Common myeloid progenitor, CD34-positive (primary cell): ENCODE results near the gene NR6A1.

Source experiments
- CTCF ChIA-PET: fragments of 350-600 bp; sonication (Branson Sonifier 250); formaldehyde crosslinking; loops from one replicate; lab custom pipeline; 2021; ENCODE audit warnings: antibody characterized with exemption; lab: Charles Lee
- POLR2A ChIA-PET: fragments of 350-600 bp; sonication (Branson Sonifier 250); formaldehyde crosslinking; loops from one replicate; lab custom pipeline; 2021; ENCODE audit warnings: antibody characterized with exemption; lab: Charles Lee
- DNase-seq, 3 donors: peaks; one replicate each; pipeline versions ENCODE4 v3.0.0 to v3.0.0-alpha.2; 2013
- H3K27ac ChIP-seq, 2 experiments: 1 replicate in 1 of 2; 2 replicates in 1 of 2; pipeline ENCODE4 v1.7.0; 2013; ENCODE audit warnings: inconsistent platforms in 2 of 2, low read length in 2 of 2, mild to moderate bottlenecking in 2 of 2, low read depth in 1 of 2, moderate library complexity in 1 of 2; ENCODE audit not compliant: severe bottlenecking in 2 of 2, insufficient read depth in 1 of 2, poor library complexity in 1 of 2
- H3K27me3 ChIP-seq, 5 experiments: replicated peaks in 2 of 5; 1 replicate in 3 of 5; 2 replicates in 2 of 5; pipeline versions ENCODE4 v1.6.1 to v1.7.0; 2013; ENCODE audit warnings: low read length in 4 of 5, mild to moderate bottlenecking in 2 of 5, moderate library complexity in 2 of 5, inconsistent platforms in 1 of 5; ENCODE audit not compliant: insufficient read depth in 5 of 5, control insufficient read depth in 4 of 5
- H3K36me3 ChIP-seq, 4 experiments: 1 replicate in 2 of 4; 2 replicates in 2 of 4; pipeline versions ENCODE4 v1.6.1 to v1.7.0; 2013; ENCODE audit warnings: low read length in 3 of 4, control low read depth in 1 of 4, mild to moderate bottlenecking in 1 of 4; ENCODE audit not compliant: control insufficient read depth in 4 of 4, insufficient read depth in 4 of 4
- H3K4me1 ChIP-seq, 4 experiments: 1 replicate in 3 of 4; 2 replicates in 1 of 4; pipeline versions ENCODE4 v1.6.1 to v1.7.1; 2013; ENCODE audit warnings: low read length in 3 of 4, mild to moderate bottlenecking in 3 of 4, control low read depth in 1 of 4, inconsistent platforms in 1 of 4, moderate library complexity in 1 of 4; ENCODE audit not compliant: control insufficient read depth in 4 of 4, insufficient read depth in 4 of 4; ENCODE audit errors: control extremely low read depth in 1 of 4
- H3K4me3 ChIP-seq, 7 experiments: 1 replicate in 4 of 7; 2 replicates in 3 of 7; pipeline versions ENCODE4 v1.5.1 to v1.7.0; 2013; ENCODE audit warnings: mild to moderate bottlenecking in 7 of 7, low read length in 6 of 7, moderate library complexity in 6 of 7, inconsistent platforms in 2 of 7, low read depth in 2 of 7, control low read depth in 1 of 7; ENCODE audit not compliant: insufficient read depth in 4 of 7, control insufficient read depth in 1 of 7; ENCODE audit errors: extremely low read depth in 1 of 7
- H3K9me3 ChIP-seq, 5 experiments: 1 replicate in 4 of 5; 2 replicates in 1 of 5; pipeline versions ENCODE4 v1.6.1 to v1.7.1; 2013; ENCODE audit warnings: low read length in 4 of 5, mild to moderate bottlenecking in 2 of 5, inconsistent platforms in 1 of 5, low read depth in 1 of 5, moderate library complexity in 1 of 5; ENCODE audit not compliant: control insufficient read depth in 4 of 5, insufficient read depth in 2 of 5; ENCODE audit errors: control extremely low read depth in 1 of 5
- whole genome bisulfite sequencing: methylation state at CpG from one replicate; pipeline ENCODE4 v1.1.5; 2013; ENCODE audit not compliant: insufficient coverage; 5-methylcytosine and 5-hydroxymethylcytosine counted together

The NR6A1 gene

DNA sequence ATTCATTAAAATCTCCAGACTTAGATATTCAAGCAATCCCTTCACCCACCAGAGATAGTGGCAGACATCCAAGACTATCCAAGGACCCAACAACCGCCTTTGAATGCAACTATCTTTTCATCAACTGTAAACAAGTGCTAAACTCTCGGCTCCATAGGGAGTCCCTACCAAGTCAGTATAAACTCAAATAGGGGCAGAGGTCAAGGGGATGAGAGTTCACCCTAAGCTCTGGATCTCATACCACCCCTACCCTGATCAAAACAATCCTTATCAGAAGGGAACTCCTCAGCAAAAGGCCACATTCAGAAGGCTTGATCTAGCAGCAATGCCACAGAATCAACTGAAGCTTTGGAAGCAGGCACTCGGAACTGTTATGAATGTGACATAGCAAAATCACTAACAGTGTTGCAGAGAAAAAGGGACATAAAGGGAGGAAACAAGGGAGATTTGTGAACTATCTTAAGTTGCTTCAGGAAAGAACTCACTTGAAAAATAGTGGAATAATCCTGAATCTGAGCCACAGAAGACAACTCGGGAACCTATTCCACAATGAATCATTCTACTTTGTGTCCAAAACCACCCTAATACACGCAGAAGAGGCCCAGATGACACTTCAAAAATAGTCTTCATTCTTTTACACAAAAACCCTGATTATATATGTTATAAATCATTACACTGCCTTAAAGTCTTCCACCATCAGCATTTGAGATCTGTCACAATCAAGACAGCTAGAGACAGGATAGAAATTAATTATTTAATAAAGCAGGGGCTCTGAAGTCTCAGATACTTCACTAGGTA lies 49.8 kb downstream of the NR6A1 start:
- H3K27ac ChIP-seq = no peak overlapping the region
- H3K4me3 ChIP-seq = no peak overlapping the region
- peaks cover 0 to 7% (median 0%) of the 10 kb centered on the region in 4 experiments for H3K36me3 ChIP-seq
- POLR2A ChIA-PET = interaction anchor here (0.6 to 1.2 kb wide), 2 partner anchors 37 to 75 kb away, joined by 3 to 4 read pairs; no protein-coding TSS in a partner anchor
- DNase-seq = peak in 2 of 3 donors; percentile 19 to 37
- H3K27me3 ChIP-seq = no peaks in the 10 kb centered on the region
- 78% methylated on average over 5 of the region's 5 CpGs for WGBS
- H3K4me1 ChIP-seq = peaks cover 0 to 6% (median 0%) of the 10 kb centered on the region in 4 experiments
- H3K9me3 ChIP-seq = no peaks in the 10 kb centered on the region
- CTCF ChIA-PET = interaction anchor here (0.7 to 2.3 kb wide), 4 partner anchors 34 to 132 kb away, joined by 3 to 7 read pairs (median 4); partner anchors contain the start of gene WDR38

DNA sequence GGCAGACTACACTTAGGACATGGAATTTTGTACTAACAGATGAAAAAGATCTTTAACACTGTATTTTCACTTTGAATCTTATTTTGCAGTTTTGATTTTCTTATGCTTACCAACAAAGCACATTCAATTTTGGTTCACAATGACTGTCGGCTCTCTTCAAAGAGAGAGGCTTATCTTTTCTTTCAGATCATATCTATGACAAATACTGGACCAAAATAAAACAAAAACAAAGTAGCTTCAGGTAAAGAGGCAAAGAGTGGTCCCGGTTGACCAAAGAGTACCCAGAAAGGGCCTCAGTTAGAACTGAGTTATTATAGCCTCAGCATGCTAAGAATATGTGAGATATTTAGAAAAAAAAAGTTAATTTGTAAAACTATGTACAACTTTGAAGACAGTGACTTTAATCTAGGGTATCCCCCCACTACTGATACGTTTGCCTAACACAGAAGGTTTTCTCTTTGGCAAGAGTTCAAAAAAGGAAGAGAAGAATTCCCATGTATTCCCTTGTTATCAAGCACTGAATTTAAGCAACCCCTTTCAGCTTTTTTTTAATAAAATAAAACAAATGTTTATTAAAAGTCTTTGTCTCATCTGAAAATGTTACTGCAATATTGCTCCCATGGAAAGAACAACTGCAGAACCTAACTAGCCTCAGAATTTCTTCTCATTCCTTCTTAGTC lies 50.5 kb downstream of the NR6A1 start:
- DNase-seq = no peak
- Histone ChIP-seq H3K36me3 (peaks cover 0 to 5% (median 0%) of the 10 kb centered on the region in 4 experiments), H3K4me3 (no peak overlapping the region), H3K9me3 (no peaks in the 10 kb centered on the region), H3K27ac (no peak overlapping the region), H3K4me1 (peaks cover 0 to 6% (median 0%) of the 10 kb centered on the region in 4 experiments), H3K27me3 (no peaks in the 10 kb centered on the region)
- 100% methylated on average over 1 of the region's 3 CpGs for WGBS
- POLR2A ChIA-PET = interaction anchor here (0.6 to 1.2 kb wide), 2 partner anchors 38 to 76 kb away, joined by 3 to 4 read pairs; no protein-coding TSS in a partner anchor
- CTCF ChIA-PET = interaction anchor here (0.7 to 2.3 kb wide), 5 partner anchors 35 to 132 kb away, joined by 3 to 7 read pairs (median 4); partner anchors contain the start of gene WDR38

DNA sequence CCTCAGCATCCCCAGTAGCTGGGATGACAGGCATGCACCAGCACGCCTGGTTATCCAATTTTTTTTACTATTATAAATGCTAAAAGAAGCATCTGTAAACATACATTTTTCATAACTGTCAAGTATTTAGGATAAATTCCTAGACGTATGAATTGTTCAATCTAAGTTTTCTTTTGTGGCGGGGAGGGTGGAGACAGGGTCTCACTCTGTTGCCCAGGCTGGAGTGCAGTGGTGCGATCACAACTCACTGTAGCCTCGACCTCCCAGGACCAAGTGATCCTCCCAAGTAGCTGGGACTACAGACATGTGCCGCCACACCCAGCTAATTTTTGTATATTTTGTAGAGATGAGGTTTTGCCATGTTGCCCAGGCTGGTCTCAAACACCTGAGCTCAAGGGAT lies 52.2 kb downstream of the NR6A1 start:
- no peak for DNase-seq
- ChIA-PET CTCF (interaction anchor here (1.0 to 3.1 kb wide), 8 partner anchors 16 to 168 kb away, joined by 3 to 12 read pairs (median 4); no protein-coding TSS in a partner anchor), POLR2A (no interaction called here)
- H3K27me3 ChIP-seq = no peaks in the 10 kb centered on the region
- no peak overlapping the region for H3K4me3 ChIP-seq
- peaks cover 0 to 5% (median 1%) of the 10 kb centered on the region in 4 experiments for H3K36me3 ChIP-seq
- H3K9me3 ChIP-seq = no peaks in the 10 kb centered on the region
- H3K4me1 ChIP-seq = peaks cover 0 to 6% (median 0%) of the 10 kb centered on the region in 4 experiments
- 100% methylated on average over 1 of the region's 6 CpGs for WGBS
- H3K27ac ChIP-seq = no peak overlapping the region

DNA sequence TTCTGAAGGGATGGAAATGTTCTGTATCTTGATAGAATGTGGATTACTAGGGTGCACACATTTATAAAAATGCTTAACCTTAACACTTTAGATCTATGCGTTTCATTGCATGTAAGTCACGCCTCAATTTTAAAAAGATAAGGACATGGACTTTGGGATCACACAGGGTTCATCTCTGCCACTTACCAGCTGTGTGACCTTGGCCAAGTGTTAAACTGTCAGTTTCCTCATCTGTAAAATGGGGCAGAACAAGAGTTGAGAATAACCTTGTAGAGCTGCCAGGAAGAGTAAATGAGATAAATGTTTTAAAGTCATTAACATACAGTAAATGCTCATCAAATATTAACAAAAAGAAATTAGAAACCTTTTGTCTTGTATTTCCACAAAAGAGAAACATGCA lies 53.5 kb downstream of the NR6A1 start:
- no peak overlapping the region for H3K27ac ChIP-seq
- ChIA-PET CTCF (interaction anchor here (0.7 to 3.1 kb wide), 7 partner anchors 27 to 106 kb away, joined by 3 to 12 read pairs (median 4); partner anchors contain the start of gene NR6A1), POLR2A (no interaction called here)
- no peak overlapping the region for H3K4me3 ChIP-seq
- no peaks in the 10 kb centered on the region for H3K9me3 ChIP-seq
- no peak for DNase-seq
- no peaks in the 10 kb centered on the region for H3K27me3 ChIP-seq
- H3K4me1 ChIP-seq = peaks cover 0 to 6% (median 0%) of the 10 kb centered on the region in 4 experiments
- WGBS = no CpG with 5 or more reads among the region's 2 CpGs
- H3K36me3 ChIP-seq = peaks cover 0 to 5% (median 1%) of the 10 kb centered on the region in 4 experiments

DNA sequence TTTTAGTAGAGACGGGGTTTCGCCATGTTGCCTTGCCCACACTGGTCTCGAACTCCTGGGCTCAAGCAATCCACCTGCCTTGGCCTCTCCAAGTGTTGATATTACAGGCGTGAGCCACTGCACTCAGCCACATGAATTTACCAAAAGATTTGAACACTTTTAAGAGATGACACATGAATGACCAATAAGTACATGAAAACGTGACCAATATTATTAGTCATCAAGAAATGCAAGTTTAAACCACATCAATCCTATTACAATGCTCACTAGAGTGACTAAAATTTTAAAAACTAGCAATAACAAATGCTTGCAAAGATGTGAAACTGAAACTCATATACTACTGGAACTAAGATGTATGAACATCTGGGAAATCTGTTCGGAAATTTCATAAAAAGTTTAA lies 54.3 kb downstream of the NR6A1 start:
- H3K9me3 ChIP-seq = no peaks in the 10 kb centered on the region
- H3K4me1 ChIP-seq = peaks cover 0 to 7% (median 0%) of the 10 kb centered on the region in 4 experiments
- ChIA-PET POLR2A (no interaction called here), CTCF (interaction anchor here (1.3 to 7.9 kb wide), 4 partner anchors 47 to 99 kb away, joined by 3 to 96 read pairs (median 8); partner anchors contain the start of gene NR6A1)
- no peak overlapping the region for H3K27ac ChIP-seq
- H3K27me3 ChIP-seq = no peaks in the 10 kb centered on the region
- no peak for DNase-seq
- H3K4me3 ChIP-seq = no peak overlapping the region
- 96% methylated on average over 4 of the region's 6 CpGs for WGBS
- H3K36me3 ChIP-seq = peaks cover 0 to 5% (median 1%) of the 10 kb centered on the region in 4 experiments

DNA sequence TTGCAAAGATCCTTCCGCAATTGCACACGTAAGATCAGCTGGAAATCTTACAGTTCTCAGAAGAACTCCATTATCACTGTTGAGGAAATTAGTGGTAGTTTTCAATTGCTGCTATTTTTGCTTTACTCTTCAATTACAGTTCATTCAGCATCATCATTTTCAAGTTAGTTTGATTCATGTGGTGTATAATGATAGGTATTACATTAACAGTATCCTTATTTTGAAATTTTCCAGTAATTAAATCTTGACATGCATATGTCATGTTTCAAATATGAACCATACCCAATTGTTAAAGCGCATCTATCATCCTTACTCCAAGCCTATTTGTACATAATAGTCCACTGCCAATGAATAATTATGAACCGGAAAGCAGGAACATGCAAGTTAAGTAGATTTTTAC lies 60.3 kb downstream of the NR6A1 start:
- ChIA-PET POLR2A (interaction anchor here (1.0 kb wide), 1 partner anchor 65 kb away, joined by 3 read pairs; no protein-coding TSS in a partner anchor), CTCF (interaction anchor here (0.7 to 7.9 kb wide), 14 partner anchors 9 to 160 kb away, joined by 3 to 155 read pairs (median 10); partner anchors contain the start of gene NR6A1)
- Histone ChIP-seq H3K36me3 (peaks cover 0 to 2% (median 0%) of the 10 kb centered on the region in 4 experiments), H3K4me3 (no peak overlapping the region), H3K27ac (no peak overlapping the region), H3K9me3 (no peaks in the 10 kb centered on the region), H3K27me3 (no peaks in the 10 kb centered on the region), H3K4me1 (peaks cover 0 to 6% (median 0%) of the 10 kb centered on the region in 4 experiments)
- no peak for DNase-seq
- WGBS = 100% methylated on average over 1 of the region's 4 CpGs
